MV-4-11 (cell line): Measurements from ENCODE around the gene CNTNAP2.

ENCODE experiments used
- DNase-seq: peaks from one replicate; lab custom pipeline; 2025; lab: John Stamatoyannopoulos, UW

The CNTNAP2 gene

DNA sequence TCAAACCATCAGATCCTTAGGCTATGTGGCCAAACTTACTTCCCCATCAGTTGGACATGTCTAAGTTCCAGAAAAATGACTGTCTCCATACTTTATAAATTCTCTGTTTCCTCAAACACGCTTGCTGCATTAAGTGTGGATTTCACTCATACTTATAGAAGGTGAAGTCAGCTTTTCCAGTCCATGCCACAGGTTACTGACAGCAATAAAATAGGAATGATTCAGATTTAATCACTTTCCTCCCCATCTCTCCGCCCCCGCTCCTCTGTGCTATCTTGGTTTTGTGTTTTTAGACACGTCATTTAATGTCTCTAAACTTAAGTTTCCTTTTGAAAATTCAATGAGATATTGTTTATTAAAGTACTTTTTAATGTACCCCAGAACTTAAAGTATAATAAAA, 1376.0 kb downstream of the CNTNAP2 start:
- no peak for DNase-seq

DNA sequence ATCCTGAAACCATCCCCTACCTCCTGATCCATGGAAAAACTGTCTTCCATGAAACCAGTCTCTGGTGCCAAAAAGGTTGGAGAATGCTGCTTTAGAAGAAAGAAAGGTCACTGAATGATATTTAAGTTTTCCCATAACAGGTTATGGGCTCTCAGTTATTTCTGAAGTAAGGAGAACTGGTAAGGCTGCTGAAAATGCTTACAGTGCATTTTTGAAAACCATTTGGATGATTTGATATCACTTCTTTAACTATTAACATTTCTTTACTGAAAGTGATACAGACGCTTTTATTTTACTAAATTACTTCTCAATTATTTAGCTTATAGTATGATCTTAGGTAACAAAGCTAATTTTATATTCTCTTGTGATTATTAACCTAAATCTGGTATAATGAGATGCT, 1379.6 kb downstream of the CNTNAP2 start:
- DNase-seq, result no peak

DNA sequence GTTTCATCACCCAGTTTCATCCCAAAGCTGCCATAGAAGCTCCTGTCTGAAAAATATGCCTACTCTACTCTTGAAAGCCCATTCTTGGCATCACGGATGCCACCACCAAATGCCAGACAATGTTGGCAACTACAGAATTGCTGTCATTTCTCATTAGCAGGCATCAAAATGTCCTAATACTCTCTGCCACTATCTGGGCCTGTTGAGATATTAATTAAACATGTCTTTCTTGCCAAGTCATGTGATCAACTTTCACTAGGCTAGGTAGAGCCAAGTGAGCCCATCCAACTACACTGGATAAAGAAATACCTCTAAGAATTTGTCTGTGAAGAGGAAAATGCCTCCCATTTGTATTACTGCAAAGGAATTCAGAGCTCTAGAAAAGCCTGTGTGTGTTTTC, 1380.6 kb downstream of the CNTNAP2 start:
- no peak for DNase-seq

- peak; percentile 3 for DNase-seq
These were observed 1381.5 kb downstream of the CNTNAP2 start for GRCh38 chr7:147498081-147498480.

- DNase-seq, result no peak
These were observed 1392.5 kb downstream of the CNTNAP2 start for GRCh38 chr7:147509035-147509501.

DNA sequence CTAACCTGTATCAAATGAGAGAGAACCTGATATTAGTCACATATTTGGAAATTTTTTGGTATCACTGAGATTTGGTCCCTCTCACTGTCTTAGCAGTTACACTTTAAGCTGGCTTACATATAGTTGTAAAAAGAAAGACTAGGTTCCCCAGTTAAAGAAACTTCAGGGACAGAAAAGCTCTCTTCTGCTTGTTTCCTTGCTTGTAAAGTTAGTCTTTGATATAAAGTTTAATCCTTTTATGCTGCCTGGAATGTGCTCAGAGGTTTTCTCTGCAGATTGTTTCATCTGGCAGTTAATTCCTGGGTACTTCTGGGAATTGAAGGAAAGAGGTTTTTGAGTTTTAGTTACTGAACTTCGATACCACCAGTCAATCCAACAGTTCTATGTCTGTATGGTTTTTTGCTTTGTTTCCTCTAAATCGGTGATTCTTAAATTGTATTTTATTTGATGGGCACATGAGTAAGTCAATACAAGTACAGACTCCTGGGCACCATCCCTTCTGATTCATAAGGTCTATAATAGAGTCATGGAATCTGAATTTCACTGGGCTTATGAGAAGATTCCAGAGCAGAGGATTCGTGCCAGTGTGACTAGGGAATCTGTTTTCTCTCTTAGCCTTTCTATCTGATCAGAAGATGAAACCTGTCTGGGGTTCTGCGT, 1393.1 kb downstream of the CNTNAP2 start:
- no peak for DNase-seq

DNA sequence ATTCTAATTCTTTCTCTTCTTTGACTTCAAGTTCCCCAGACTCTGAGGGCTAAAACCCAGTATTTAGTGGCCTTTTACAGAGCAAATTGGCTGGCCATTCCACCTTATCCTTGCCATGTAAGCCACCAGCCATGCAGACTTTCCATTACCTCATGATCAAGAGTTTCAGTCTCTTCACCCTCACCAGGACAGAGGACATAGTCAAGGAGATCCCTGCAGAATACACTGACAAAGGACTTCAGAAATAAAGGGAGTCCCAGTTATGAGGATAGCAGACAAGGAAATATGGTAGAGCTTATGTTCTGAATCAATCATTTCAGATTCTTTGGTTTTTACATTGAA, 1393.6 kb downstream of the CNTNAP2 start:
- DNase-seq, result no peak

DNA sequence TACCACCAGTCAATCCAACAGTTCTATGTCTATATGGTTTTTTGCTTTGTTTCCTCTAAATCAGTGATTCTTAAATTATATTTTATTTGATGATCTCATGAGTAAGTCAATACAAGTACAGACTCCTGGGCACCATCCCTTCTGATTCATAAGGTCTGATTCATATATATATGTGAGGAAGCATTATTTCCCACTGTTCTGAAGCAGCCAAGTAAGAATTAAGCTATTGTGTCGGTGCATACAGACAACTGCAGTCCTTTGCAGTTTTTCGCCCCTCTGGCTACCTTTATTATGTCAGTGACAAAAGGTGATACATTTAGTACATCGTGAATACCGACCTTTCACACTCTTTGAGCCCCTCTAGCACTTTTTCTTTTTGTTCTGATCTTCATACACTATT, 1394.3 kb downstream of the CNTNAP2 start:
- no peak for DNase-seq

GRCh38 chr7:147513451-147513850, 1396.8 kb downstream of the CNTNAP2 start:
- DNase-seq, result no peak

- DNase-seq, result no peak
These were observed 1399.8 kb downstream of the CNTNAP2 start for GRCh38 chr7:147516391-147516790.

DNA sequence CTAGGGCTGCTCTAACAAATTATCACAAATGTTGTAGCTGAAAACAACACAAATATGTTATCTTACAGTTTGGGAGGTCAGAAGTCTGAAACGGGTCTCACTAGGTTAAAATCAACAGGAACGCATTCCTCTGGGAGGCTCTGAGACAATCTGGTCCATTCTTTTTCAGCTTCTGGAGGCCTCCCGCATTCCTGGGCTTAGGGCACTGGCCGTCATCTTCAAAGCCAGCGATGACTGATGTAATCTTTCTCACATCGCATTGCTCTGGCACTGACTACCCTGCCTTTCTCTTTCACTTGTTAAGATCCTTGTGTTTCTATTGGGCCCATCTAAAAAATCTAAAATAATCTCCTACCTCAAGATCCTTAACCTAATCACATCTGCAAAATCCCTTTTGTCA, 1402.5 kb downstream of the CNTNAP2 start:
- no peak for DNase-seq

DNA sequence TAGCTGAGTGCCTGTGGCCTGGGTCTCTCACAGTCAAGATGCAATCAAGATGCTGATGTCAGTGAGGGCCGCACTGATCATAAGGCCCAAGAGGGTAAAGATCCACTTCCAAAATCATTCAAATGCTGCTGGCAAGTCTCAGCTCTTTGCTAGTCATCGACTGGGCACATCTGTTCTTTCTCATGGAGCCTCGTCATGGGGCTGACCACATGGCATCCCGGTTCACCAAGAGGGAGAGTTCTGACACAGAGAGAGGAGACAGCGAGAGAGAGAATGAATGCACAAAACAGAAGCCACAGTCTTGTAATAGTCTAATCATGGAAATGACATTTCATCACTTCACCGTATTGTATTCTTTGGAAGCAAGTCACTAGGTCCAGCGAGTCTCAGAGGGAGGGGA, 1406.5 kb downstream of the CNTNAP2 start:
- DNase-seq, result no peak

- DNase-seq, result no peak
These were observed 1408.2 kb downstream of the CNTNAP2 start for GRCh38 chr7:147524726-147525250.

GRCh38 chr7:147525325-147525724, 1408.7 kb downstream of the CNTNAP2 start:
- no peak for DNase-seq

GRCh38 chr7:147535701-147536111, 1419.1 kb downstream of the CNTNAP2 start:
- DNase-seq, result peak; percentile 1

- no peak for DNase-seq
These were observed 1423.1 kb downstream of the CNTNAP2 start for GRCh38 chr7:147539685-147540084.

GRCh38 chr7:147540743-147541142, 1424.1 kb downstream of the CNTNAP2 start:
- no peak for DNase-seq

- DNase-seq, result no peak
These were observed 1424.7 kb downstream of the CNTNAP2 start for GRCh38 chr7:147541261-147541660.

DNA sequence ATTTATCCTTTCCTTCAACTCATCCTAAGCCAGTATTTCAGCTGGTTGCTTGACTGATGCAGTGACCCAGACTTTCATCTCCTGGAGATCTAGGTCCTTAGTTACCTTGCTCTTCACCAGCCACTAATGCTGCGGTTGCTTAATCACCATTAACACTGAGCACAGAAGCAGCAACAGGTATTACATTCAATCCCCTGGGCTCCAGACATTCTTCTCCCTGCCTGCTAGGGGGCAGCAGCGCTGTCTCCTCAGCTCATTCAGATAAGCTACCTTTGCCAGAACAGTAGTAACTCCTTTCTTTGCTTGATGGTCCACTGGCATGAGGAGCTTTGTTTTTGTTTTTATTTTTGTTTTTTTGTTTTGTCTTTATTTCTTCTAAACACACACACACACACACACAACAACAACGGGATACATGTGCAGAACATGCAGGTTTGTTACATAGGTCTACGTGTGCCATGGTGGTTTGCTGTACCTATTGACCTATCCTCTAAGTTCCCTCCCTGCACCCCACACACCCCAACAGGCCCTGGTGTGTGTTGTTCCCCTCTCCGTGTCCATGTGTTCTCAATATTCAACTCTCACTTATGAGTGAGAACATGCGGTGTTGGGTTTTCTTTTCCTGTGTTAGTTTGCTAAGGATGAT, 1430.8 kb downstream of the CNTNAP2 start:
- peak; percentile 43 for DNase-seq

DNA sequence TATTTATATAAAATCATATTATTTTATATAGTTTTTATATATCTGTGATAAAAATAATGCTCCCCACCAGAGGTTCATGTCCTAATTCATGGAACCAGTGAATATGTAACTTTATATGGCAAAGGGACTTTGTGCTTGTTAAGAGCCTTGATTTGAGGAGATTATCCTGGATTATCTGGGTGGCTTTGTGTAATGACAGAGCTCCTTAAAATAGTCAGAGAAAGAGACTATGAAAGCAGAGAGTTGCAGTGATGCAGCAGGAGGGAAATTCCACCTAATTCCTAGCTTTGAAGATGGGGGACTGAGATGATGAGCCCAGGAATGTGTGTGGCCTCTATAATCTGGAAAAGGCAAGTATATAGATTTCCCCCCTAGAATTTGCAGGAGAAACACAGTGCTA, 1439.7 kb downstream of the CNTNAP2 start:
- no peak for DNase-seq

GRCh38 chr7:147563669-147564068, 1447.1 kb downstream of the CNTNAP2 start:
- no peak for DNase-seq

DNA sequence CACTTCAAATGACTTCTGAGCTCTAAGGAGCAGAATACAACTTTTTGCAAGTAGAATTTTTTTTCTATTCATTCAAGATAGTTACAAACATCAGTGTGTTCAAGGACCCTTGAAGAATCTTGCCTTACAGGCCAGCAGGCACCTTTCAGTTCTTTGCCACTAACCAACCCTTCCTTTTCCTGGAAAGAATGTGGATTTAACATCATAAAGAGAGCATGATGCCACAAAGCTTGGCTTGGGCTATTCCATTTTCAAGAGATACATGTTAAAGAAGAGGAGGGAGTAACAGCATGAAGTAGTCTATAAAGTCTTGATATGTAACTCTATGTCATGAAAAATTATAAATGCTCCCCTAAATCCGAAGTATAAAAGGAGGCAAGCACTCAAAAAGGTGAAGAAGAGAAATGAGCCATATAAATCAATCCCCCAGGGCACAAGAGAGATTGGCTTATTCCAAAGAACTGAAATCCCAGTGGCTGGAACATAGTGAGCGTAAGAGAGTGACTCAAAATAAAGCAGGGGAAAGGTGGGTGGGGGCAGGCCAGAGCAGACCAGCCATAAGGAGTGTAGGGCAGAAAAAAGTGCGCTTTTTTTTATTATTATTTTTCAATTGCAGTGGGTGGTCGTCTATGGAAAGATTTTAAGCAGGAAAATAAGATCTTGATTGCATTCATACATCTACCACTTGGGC, 1448.3 kb downstream of the CNTNAP2 start:
- no peak for DNase-seq

GRCh38 chr7:147567043-147567442, 1450.4 kb downstream of the CNTNAP2 start:
- no peak for DNase-seq
